Measurements from ENCODE around the gene MS4A18.

The MS4A18 gene

DNA sequence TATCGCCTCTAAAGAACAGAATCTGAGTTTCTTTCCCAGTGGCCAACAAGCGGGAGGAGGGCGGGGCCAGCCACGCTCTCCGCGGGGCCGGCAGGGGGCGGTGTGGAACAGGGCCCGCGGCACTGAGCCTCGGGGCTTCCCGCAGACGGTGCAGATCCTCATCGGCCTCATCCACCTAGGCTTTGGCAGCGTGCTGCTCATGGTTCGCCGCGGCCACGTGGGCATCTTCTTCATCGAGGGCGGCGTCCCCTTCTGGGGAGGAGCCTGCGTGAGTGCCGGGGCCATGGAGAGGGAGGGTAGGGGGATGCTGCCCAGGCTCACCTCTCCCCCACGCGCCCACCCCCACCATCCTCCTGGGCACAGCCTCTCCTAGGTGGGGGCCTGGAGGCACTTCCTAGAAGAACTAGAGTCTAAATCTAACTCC is 42.9 kb downstream of the MS4A18 start:
- no peak for DNase-seq (ENCODE audit: low read depth in 2 of 2)

- DNase-seq (ENCODE audit: low read depth in 2 of 2) = no peak
Measured at GRCh38 chr11:60768202-60768601, 43.7 kb downstream of the MS4A18 start.

GRCh38 chr11:60769273-60769672 is 44.8 kb downstream of the MS4A18 start:
- no peak for DNase-seq (ENCODE audit: low read depth in 2 of 2)

DNA sequence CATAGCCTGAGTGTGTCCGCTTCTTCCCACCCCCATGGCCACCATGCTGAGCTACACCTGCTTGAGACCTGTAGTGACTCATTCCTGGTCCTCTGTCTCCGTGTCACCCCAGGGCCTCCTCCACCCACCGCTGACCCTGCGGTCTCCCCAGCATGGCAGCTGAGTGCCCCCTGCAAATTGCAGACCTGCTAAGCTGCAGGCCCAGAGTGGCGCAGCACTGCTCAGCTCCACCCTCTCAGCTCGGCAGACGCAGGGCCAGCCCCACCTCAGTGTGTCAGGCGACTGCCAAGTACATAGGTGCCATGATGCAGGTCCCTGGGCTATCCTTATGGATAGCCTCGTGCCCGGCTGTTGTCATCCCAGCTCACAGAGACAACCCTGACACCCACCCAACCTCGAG is 45.3 kb downstream of the MS4A18 start:
- no peak for DNase-seq (ENCODE audit: low read depth in 2 of 2)

- no peak for DNase-seq (ENCODE audit: low read depth in 2 of 2)
Measured at GRCh38 chr11:60771146-60771545, 46.6 kb downstream of the MS4A18 start.

DNA sequence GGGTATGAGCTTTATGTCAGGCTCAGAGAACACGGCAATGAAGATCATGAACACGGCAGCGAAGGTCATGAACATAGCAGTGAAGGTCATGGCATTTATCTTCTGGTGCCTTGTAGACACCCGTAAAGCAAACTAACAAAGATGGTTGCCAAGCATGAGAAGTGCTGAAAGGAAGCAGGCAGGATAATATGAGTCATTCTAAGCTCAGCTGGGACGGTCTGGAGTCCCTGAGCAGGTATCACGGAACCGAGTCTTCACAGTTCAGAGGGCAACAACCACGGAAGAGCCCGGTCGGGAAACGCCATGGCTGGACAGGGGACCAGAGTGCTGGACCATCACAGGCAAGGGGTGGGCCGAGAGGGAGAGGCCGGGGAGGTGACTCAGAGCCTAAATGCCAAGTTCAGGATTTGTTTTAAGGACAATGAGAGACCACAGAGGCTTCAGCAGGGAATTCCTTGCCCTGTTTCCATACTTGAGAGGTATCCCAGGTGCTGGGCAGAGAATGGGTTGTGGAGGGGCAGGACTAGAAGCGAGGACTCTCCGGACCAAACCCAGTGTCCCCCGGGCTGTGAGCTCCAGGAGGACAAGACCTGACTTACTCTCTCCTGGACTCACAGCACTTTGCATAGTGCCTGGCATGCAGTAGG is 47.5 kb downstream of the MS4A18 start:
- DNase-seq (ENCODE audit: low read depth in 2 of 2) = no peak

- DNase-seq (ENCODE audit: low read depth in 2 of 2) = no peak
Measured at GRCh38 chr11:60772666-60773065, 48.1 kb downstream of the MS4A18 start.

GRCh38 chr11:60774726-60775125 is 50.2 kb downstream of the MS4A18 start:
- DNase-seq (ENCODE audit: low read depth in 2 of 2) = no peak

GRCh38 chr11:60775420-60775961 is 51.0 kb downstream of the MS4A18 start:
- DNase-seq (ENCODE audit: low read depth in 2 of 2) = peak; percentile 52 to 59

- DNase-seq (ENCODE audit: low read depth in 2 of 2) = no peak
Measured at GRCh38 chr11:60776167-60776566, 51.6 kb downstream of the MS4A18 start.

DNA sequence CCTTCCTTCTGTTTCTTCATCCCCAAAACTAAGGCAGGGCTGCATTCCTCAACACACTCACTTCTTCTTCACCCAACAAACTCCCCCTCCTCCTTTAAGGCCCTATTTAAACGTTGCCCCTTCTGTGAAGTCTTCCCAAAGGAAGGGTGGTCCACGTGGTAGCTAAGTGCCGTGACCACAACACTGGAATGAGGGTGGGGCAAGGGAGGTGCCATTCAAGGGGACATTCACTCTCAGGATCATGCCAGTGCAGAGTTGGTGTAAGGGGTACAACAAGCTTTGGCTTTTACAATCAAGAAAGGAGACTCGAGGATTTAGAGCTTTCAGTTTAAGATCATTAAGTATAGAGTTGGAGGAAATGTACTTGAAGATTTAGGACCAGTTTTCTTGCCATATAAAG is 52.6 kb downstream of the MS4A18 start:
- no peak for DNase-seq (ENCODE audit: low read depth in 2 of 2)

- no peak for DNase-seq (ENCODE audit: low read depth in 2 of 2)
Measured at GRCh38 chr11:60777572-60777971, 53.1 kb downstream of the MS4A18 start.

GRCh38 chr11:60780065-60780464 is 55.5 kb downstream of the MS4A18 start:
- DNase-seq (ENCODE audit: low read depth in 2 of 2) = no peak

- DNase-seq (ENCODE audit: low read depth in 2 of 2) = no peak
Measured at GRCh38 chr11:60780774-60781173, 56.3 kb downstream of the MS4A18 start.

DNA sequence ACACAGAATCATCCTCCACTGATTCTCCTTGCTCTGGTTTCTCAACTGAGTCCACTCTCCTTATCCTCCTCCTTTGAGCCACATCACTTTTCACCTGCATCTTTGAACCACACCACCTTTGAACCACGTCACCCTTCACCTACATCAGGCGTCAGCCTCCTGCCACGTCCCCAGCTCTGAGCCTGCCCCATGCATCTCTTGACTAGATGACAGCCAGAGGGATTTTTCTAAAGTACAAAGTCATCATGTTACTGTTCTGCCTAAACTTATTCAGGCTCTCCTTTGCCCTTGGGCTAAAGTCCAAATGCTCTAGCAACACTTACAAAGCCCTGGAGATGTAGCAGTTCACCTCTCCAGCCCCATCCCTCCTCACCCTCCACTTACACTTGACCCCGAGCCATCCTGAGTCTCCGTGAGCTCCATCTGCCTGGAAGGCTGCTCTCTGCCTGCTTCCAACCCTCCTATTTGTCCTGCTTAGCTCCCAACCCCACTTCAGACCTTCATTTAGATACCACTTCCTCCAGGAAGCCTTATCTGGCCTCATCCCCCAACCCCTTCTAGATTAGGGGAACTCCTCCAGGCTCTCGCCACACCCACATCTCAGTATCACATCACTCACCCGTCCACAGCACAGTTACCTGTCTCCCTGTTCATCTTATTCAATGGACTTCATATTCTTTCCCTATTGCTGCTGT is 56.9 kb downstream of the MS4A18 start:
- no peak for DNase-seq (ENCODE audit: low read depth in 2 of 2)

- DNase-seq (ENCODE audit: low read depth in 2 of 2) = no peak
Measured at GRCh38 chr11:60781981-60782316, 57.4 kb downstream of the MS4A18 start.

- no peak for DNase-seq (ENCODE audit: low read depth in 2 of 2)
Measured at GRCh38 chr11:60782393-60783140, 58.0 kb downstream of the MS4A18 start.

- DNase-seq (ENCODE audit: low read depth in 2 of 2) = no peak
Measured at GRCh38 chr11:60783141-60783484, 58.6 kb downstream of the MS4A18 start.

DNA sequence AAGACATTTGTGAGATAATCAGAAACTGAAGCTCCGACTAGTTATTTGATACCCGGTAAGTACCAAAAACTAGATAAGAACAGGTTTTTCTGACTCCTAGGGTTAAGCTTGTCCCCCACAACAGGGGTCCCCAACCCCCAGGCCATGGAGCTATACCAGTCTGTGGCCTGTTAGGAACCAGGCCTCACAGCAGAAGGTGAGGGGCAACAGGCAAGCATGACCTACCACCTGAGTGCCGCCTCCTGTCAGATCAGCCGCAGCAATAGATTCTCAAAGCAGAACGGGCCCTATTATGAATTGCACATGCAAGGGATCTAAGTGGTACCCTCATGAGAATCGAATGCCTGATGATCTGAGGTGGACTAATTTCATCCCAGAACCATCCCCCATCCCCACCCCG is 59.4 kb downstream of the MS4A18 start:
- no peak for DNase-seq (ENCODE audit: low read depth in 2 of 2)

- no peak for DNase-seq (ENCODE audit: low read depth in 2 of 2)
Measured at GRCh38 chr11:60785136-60785535, 60.6 kb downstream of the MS4A18 start, which contains the start of gene MS4A10. Gene MS4A10, plus strand, starts transcription at chr11:60785333. Its CDS starts 5,003 bp downstream, at chr11:60790336.

DNA sequence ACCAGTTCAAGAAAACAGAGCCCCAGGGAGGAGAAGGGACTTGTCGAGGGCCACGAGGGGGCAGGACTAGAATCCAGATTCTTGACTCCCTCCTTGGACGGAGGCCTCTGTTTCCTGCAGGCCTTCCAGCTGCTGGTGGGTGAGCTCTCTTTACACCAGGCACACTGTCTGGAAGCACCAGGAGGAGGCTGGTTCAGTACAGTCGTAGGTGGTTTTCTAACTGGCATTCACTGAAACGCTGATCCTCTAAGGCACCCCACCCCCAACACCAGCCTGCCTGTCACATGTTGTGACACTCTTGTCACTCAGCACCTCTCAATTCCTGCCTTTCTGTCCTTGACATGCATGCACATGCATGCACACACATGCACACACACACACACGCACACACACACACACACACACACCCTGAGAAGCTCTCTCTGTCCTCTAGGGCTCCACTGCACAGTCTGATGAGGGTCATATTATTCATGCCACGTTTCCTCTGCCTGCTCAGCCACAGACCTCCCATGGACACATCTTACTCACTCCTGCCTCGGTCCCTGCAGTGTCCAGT is 61.4 kb downstream of the MS4A18 start:
- DNase-seq (ENCODE audit: low read depth in 2 of 2) = no peak

DNA sequence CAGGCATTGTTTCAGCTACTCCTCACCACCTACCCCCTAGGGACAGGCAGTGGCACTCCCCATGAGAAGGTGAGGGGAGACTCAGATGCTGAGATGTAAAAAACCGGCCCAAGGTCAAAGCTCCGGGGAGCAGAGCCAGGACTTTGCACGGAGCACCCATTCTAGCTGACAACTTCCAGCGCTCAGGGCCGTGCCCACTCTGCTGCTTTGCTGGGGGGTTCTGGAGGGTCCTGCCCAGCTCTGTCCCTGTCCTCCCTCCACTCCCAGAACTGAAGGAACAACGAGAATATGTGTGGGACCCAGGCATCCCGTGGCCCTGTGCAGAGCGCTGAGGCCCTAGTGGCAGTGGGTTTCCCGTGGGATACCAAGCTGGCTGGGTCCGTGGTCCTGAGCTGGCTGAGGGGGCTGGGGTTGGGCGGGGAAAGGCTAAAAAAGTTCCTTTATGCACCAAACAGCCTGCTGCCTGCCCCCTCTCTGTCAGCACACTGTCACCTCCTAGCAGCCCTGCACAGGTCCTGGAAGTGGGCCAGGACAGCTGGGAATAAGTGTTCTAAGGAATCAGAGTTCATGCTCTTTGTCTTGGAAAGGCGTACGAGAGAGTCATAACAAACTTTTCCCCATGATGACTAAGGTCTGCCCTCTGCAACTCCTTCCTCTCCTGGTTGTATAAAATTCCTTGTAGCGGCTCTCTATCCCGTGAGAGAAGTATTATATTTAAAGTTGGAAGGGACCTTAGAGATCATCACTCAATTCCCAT is 62.5 kb downstream of the MS4A18 start:
- no peak for DNase-seq (ENCODE audit: low read depth in 2 of 2)

Measured in activated CD8-positive, alpha-beta memory T cell treated with anti-CD3 and anti-CD28 coated beads for 4 hours (primary cell).